Right ventricle myocardium superior (tissue), 1 donor: ENCODE results near the gene HS6ST3. TPM values are rescaled to one million over a fixed set of nuclear protein-coding genes. Genes with fewer than 3 reads are reported as not detected.

ENCODE experiments used
- ATAC-seq: fragments of 200-7000 bp; cut with Tn5 transposase; one replicate; pipeline ENCODE4 v1.9.1; 2020; ENCODE audit warnings: mild to moderate bottlenecking; ENCODE audit not compliant: poor library complexity
- DNase-seq: peaks from one replicate; pipeline ENCODE4 v3.0.0-alpha.2; 2020
- intact Hi-C: fragments of 100-400 bp; cut with DNase I; formaldehyde crosslinking; loops from one replicate; pipeline ENCODE4 v1.11.2; 2022
- total RNA-seq: library from RNA; stranded (reverse); fragmentation: NEBNext Ultra II Directional; extraction: Animal tissue kit (Norgen Biotek cat#: 25700); gene quantifications from one replicate; pipeline ENCODE4 v1.2.1, GENCODE V29; 2021
- donor health status: DM: no; HTN: yes; CAD: no; lungs with severe emphysema.

The HS6ST3 gene
- total RNA-seq, 1 donor from 2014 or later, result 0.56 TPM

DNA sequence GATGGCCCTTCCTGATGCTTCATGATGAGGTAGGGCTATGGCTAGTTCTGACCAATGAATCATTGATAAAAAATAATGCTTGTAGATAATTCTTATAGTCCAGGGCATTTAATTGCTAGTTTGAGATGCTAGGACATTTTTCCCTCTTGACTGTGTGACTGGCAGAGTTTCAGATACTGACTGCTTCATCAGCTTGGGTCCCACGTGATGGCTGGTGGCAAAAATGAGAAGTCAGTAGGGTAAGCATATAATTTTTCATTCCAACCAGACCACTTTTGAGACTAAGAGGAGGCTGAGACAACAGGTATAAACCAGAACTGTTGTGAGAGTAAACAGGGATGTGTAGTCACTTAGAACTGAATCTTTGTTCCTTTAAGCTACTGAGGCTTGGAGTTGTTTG, 183.3 kb downstream of the HS6ST3 start:
- ATAC-seq, result no peak
- intact Hi-C loops, result no loop called here
- no peak for DNase-seq

GRCh38 chr13:96274046-96274445, 184.1 kb downstream of the HS6ST3 start:
- no peak for ATAC-seq
- DNase-seq, result no peak
- intact Hi-C loops, result no loop called here

- DNase-seq (no peak), ATAC-seq (no peak)
- intact Hi-C loops, result no loop called here
These were observed 190.0 kb downstream of the HS6ST3 start for GRCh38 chr13:96279904-96280303.

GRCh38 chr13:96284971-96285370, 195.1 kb downstream of the HS6ST3 start:
- DNase-seq (no peak), ATAC-seq (no peak)
- intact Hi-C loops, result no loop called here

DNA sequence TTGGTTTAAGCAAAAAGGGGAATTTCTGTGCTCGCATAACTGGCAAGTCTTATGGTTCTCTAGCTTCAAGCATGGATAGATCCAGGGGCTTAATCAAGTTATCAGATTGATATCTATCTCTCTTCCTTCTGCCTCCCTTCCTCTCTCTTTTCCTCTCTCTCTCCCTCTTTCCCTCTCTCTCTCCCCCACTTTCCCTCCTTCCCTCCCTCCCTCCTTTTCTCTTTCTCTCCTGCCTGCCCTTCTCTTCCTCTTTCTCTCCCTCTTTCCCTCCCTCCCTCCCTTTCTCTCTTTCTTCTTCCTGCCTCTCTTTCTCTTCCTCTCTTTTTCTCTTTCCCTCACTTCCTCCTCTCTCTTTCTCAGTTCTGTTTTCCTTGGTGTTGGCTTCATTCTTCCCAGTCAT, 195.8 kb downstream of the HS6ST3 start:
- DNase-seq, result no peak
- ATAC-seq, result no peak
- intact Hi-C loops, result no loop called here

DNA sequence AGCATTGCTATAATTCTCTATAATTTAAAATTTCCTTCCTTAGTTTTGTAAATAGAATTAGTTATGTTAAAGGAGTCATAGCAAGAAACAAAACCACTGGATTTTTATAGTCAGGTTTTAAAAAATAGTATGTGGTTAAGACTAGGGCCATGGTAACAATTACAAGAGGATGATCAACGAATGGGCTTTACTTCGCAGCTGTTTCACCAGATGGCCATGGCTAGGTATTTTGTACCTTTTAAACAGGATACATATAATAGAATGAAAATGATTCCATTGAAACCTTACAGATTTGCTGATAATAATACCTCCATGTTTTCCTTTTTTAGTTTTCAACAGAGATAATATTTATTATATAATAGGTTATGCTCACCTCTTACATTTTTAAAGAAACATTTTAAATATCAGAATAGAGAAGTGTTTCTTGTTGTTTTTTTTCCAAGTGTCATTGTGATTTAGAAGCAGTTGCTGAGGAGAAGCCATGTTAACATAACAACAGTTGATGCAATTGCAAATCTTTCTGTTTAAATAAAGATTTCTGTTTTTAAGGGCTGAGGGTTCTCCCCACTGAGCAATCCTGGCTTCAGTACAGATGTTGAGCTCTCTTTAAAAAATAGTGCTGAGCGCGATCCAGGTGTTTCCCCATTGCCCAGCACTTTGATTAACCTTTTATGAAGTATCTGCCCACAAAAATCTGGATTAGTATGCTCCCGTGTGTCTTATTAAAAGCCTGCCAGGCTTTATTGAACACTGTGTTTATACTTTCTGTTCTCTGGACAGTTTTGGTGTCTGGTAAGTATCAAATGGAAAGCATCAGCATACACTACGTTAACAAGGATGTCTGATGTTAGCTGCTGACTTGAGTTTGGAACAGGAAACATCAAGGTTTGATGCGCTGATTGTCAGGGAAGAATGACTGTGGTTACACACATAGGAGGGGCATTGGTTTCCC, 205.3 kb downstream of the HS6ST3 start:
- no peak for ATAC-seq
- DNase-seq, result no peak
- intact Hi-C loops, result no loop called here

DNA sequence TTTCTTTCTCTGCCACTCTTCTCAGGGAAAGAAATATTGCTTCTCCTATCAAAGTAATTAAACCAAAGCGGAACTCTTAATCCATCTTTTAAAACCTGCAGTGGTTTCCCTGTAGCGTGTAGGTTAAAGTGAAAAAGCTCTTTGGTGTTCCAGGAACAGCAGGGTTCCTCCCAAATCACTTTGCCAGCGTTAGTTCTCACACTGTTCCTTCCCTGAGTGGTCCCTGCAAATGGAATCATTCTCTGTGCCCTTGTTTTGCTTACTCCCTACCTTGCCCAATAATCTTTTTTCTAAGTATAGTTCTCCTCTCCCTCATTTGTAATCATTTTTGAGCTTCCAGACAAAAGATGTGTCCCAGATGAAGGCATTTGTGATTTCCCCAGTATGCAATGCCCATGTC, 207.5 kb downstream of the HS6ST3 start:
- intact Hi-C loops, result no loop called here
- DNase-seq (no peak), ATAC-seq (no peak)

DNA sequence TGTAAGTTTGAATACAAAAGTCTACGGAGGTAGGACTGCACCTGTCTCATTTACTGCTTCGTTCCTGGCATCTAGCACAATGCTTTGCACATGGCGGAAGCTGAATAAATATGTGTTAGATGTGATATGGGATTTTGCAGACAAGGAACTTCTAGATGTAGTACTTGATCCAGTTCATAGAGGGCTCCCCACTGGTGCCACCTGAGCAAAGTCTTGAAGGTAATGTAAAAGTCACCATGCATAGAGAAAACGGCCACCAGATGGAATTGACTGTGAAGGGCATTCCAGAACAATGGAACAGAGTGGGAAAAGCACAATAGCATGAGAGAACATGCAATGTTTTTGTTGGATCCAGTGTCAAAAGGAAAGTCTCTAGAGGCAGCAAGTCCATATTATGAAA, 209.3 kb downstream of the HS6ST3 start:
- ATAC-seq (no peak), DNase-seq (no peak)
- intact Hi-C loops, result no loop called here

- intact Hi-C loops, result no loop called here
- DNase-seq (no peak), ATAC-seq (no peak)
These were observed 218.7 kb downstream of the HS6ST3 start for GRCh38 chr13:96308568-96308967.

GRCh38 chr13:96314974-96315373, 225.1 kb downstream of the HS6ST3 start:
- intact Hi-C loops, result no loop called here
- DNase-seq, result no peak
- ATAC-seq, result no peak

DNA sequence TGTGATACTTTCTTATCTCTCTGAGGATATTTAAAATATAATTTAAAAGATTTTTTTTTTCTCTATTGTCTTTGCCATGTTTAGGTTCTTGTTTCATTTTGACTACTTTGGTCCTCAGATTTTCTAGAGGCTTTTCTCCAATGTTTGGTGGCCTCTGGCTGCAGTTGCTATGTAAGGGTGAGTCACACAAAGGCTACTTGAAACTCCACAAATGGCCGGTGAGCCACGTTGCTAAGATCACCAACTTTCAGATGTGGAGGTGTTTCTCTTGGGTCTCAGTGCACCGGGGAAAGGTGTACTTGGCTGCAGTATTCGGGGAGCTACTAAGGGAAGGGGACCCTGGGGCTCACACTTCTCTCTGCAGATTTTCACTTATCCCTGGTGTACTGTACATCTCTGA, 248.1 kb downstream of the HS6ST3 start:
- intact Hi-C loops, result no loop called here
- ATAC-seq (no peak), DNase-seq (no peak)

DNA sequence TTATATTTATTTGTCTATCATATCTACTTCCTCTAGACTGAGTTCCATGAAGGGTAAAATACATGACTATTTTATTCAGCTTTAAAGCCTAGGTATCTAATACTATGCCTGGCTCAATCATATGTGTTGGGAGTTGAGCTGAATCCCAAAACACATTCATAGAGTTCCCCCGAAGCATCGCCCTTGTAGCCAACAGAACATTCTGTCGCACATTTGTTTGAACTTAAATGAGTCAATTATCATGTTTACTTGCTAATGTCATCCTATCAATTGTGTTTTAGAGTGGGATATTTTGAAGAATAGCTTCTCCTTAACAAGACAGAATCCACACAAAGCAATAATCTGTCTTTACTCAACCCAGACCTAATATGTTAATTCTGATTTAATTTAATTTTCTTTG, 252.4 kb downstream of the HS6ST3 start:
- intact Hi-C loops, result no loop called here
- DNase-seq, result no peak
- ATAC-seq, result no peak

DNA sequence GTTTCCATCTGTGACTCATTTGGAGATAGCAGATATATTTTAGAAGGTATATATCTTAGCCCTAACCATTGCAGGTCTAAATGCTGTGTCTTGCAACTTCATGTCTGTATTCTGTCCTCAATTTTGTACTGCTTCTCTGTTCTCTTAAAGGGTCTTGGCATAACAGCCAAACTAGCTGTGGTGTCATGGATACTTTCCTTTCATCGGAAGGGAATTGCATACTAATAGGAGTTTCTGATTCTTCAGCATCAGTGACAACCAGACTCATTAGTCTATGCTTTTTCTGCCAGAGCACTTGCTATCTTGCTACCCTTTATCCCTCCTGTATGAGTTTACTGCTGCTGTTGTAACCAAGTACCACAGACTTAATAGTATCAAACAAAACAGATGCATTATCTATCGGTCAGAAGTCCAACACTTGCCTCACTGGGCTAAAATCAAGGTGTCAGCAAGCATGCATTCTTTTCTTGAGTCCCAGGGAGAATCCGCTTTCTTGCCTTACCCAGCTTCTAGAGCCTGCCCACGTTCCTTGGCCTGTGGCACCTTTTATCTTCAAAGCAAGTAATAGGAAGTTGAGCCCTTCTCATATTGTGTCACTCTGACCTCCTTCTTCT, 253.1 kb downstream of the HS6ST3 start:
- no peak for DNase-seq
- intact Hi-C loops, result no loop called here
- no peak for ATAC-seq

- no peak for ATAC-seq
- intact Hi-C loops, result no loop called here
- no peak for DNase-seq
These were observed 257.0 kb downstream of the HS6ST3 start for GRCh38 chr13:96346921-96347320.

DNA sequence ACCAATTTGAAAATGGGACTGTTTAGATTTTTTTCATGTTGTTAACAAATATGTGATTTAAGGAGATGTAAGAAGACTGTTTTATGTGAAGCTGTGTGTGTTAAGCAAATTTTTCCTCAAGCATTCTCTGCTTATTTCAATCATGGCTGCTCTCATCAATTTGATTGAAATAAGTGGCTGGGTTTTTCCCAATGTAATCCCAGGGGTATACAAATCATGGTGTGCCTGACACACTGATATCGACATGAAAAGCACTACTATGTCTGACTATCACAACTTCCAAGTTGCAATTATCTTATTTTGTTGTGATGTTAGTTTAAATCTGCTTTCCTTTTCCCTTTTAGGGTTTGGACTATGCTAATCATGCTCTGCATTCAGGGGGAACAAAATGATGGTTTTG, 283.7 kb downstream of the HS6ST3 start:
- ATAC-seq (no peak), DNase-seq (no peak)
- intact Hi-C loops, result no loop called here

DNA sequence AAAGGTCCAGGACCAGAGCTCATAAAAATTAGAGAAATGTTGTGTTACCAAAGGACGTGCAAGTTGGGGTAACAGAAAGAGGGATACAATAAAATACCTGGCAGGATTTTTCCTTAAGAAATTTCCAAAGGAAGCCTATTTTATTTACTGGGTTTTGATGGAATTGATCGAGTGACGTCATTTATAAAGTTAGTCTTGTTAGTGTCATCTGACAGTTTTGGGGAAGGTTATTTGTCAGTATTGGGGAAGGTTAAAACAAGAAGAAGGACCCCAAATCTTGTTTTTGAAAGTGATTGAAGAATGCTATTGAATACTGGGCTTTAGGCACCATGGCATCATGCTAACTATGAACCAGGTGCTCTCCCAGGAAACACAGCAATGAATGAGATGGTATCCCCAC, 287.9 kb downstream of the HS6ST3 start:
- intact Hi-C loops, result no loop called here
- no peak for ATAC-seq
- DNase-seq, result no peak

- DNase-seq (no peak), ATAC-seq (no peak)
- intact Hi-C loops, result no loop called here
These were observed 290.1 kb downstream of the HS6ST3 start for GRCh38 chr13:96379967-96380366.

DNA sequence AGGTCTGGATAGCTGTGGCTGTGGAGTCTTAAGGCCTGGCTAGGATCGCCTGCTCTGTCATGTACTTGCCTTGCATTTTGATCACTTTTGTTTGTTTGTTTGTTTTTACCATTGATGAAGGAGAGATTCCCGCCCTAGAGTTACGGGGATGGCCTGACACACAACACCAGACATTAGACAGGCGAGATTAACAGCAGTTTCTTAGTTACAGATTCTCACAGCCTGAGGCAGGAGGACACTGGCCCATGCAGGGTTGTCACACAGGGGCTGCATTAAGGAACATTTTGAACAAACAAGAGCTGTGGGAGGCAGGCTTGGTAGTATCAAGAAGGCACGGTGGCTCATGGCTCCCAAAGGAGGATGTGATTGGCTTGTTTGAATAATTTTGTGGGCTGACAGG, 291.8 kb downstream of the HS6ST3 start:
- no peak for ATAC-seq
- intact Hi-C loops, result no loop called here
- DNase-seq, result no peak

DNA sequence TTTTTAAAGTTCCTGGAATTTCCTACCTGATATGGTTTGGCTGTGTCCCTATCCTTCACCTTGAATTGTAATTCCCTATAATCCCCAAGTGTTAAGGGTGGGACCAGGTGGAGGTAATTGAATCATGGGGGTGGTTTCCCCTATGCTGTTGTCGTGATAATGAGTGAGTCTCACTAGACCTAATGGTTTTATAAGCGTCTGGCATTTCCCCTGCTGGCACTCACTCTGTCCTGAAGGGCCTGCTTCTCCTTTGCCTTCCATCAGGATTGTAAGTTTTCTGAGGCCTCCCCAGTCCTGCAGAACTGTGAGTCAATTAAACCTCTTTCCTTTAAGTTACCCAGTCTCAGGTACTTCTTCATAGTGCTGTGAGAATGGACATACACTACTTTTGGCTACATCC, 298.7 kb downstream of the HS6ST3 start:
- DNase-seq (no peak), ATAC-seq (no peak)
- intact Hi-C loops, result no loop called here

GRCh38 chr13:96391606-96392005, 301.7 kb downstream of the HS6ST3 start:
- DNase-seq, result no peak

More at GRCh38 chr13:96391606-96392005, 301.7 kb downstream of the HS6ST3 start:
- no peak for ATAC-seq
- intact Hi-C loops, result no loop called here
